ENCODE measurements around the gene LRRC1. TPM values are rescaled to one million over a fixed set of nuclear protein-coding genes. Genes with fewer than 3 reads are reported as not detected.

Gene LRRC1
- total and polyA plus RNA-seq, 2 donors (not counting 3 experiments of a cell fraction or from before 2014, with no cell fraction given): 5.6 to 11.7 TPM

GRCh38 chr6:53824714-53825113 lies 29.9 kb downstream of the LRRC1 start:
- H2AFZ ChIP-seq (ENCODE audit: low read depth, low read length): no peak overlapping the region
- H3K4me2 ChIP-seq (ENCODE audit: insufficient read depth, low read length): no peak overlapping the region
- no peaks in the 10 kb centered on the region for H3K36me3 ChIP-seq (ENCODE audit: control insufficient read depth in 2 of 2, extremely low read depth in 1 of 2, insufficient read depth in 2 of 2, low read length in 2 of 2)
- no TSS peak for BruUV-seq (replicated peaks)
- dilution Hi-C loops (cut with MboI; ENCODE audit: extremely low pct_ligation_motif_present, low sequenced_read_pairs) (no loop called here), intact Hi-C loops (cut with micrococcal nuclease) (no loop called here)
- FAIRE-seq (no peak), DNase-seq (ENCODE audit: low read depth, low spot score) (no peak)
- ChIA-PET POLR2A (no interaction called here), CTCF (no interaction called here)
- H3K9me3 ChIP-seq (replicated peaks; ENCODE audit: control insufficient read depth, insufficient read depth, low read length): no peaks in the 10 kb centered on the region
- peaks cover 9% of the 10 kb centered on the region for H3K4me1 ChIP-seq (ENCODE audit: control insufficient read depth, extremely low read depth, insufficient read depth, low read length)
- peaks cover 25% of the 10 kb centered on the region for H3K79me2 ChIP-seq (ENCODE audit: control insufficient read depth, insufficient read depth, low read length)
- no peaks in the 10 kb centered on the region for H3K9me1 ChIP-seq (replicated peaks; ENCODE audit: control insufficient read depth, extremely low read depth, insufficient read depth, low read length)
- no peak overlapping the region for H3K9ac ChIP-seq (replicated peaks; ENCODE audit: extremely low read depth, insufficient read depth, low read length)
- no peak overlapping the region for H3K27ac ChIP-seq (ENCODE audit: insufficient read depth, low read depth, low read length)
- H3K27me3 ChIP-seq (ENCODE audit: control insufficient read depth in 2 of 2, insufficient read depth in 2 of 2, low read length in 2 of 2): no peaks in the 10 kb centered on the region
- H3K4me3 ChIP-seq (replicated peaks in 1 of 3; ENCODE audit: insufficient read depth in 1 of 3, low read depth in 1 of 3, low read length in 3 of 3): no peak overlapping the region
- TF ChIP-seq CTCF (IDR thresholded peaks at IDR 0.05; ENCODE audit: extremely low read depth in 1 of 2, insufficient read depth in 1 of 2, low read depth in 1 of 2, low read length in 2 of 2) (no peak), EZH2 (IDR thresholded peaks at IDR 0.05; ENCODE audit: borderline replicate concordance, low read depth, low read length, severe bottlenecking) (no peak), FOS (IDR thresholded peaks at IDR 0.05; ENCODE audit: borderline replicate concordance, insufficient read depth, low read length) (no peak), MYC (IDR thresholded peaks at IDR 0.05; ENCODE audit: low read depth, low read length) (no peak), JUN (IDR thresholded peaks at IDR 0.05; ENCODE audit: borderline replicate concordance, insufficient read depth, insufficient read length, low read depth) (no peak), POLR2A (IDR thresholded peaks at IDR 0.05; ENCODE audit: low read depth, low read length) (no peak), GATA2 (IDR thresholded peaks at IDR 0.05; ENCODE audit: insufficient read depth, insufficient read length, low read depth, low read length) (no peak), POLR2AphosphoS5 (IDR thresholded peaks at IDR 0.05; ENCODE audit: insufficient read depth, low read depth, low read length) (no peak)
- TF ChIP-seq, protein P1, sequence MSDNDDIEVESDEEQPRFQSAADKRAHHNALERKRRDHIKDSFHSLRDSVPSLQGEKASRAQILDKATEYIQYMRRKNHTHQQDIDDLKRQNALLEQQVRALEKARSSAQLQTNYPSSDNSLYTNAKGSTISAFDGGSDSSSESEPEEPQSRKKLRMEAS (IDR thresholded peaks at IDR 0.05; ENCODE audit: insufficient read depth, insufficient read length): no peak
- peaks cover 3% of the 10 kb centered on the region for H4K20me1 ChIP-seq (replicated peaks; ENCODE audit: control insufficient read depth, extremely low read depth, insufficient read depth, low read length)
